IMR-90 (cell line): ENCODE data around the gene NFIA. TPM values are rescaled to one million over a fixed set of nuclear protein-coding genes. Genes with fewer than 3 reads are reported as not detected.

Source experiments
- ATAC-seq: fragments of 200-7000 bp; cut with Tn5 transposase; 2 replicates; pipeline ENCODE4 v1.9.1; 2020; ENCODE audit warnings: low read depth, mild to moderate bottlenecking, moderate library complexity
- BruUV-seq: library from RNA; stranded (reverse); fragments of 400-500 nt; replicated peaks from 2 replicates; lab custom pipeline; 2021; lab: Mats Ljungman, UMichigan
- CTCF ChIA-PET: fragments of 300-600 bp; formaldehyde crosslinking; extraction: SDS; loops from one replicate; lab custom pipeline; 2021; ENCODE audit warnings: antibody characterized with exemption; lab: Yijun Ruan, JAX
- POLR2A ChIA-PET: fragments of 300-600 bp; sonication (Branson Sonifier 250); formaldehyde crosslinking; loops from one replicate; lab custom pipeline; 2022; ENCODE audit warnings: antibody characterized with exemption; ENCODE audit not compliant: unreplicated experiment; lab: Charles Lee
- DNase-seq: peaks from one replicate; pipeline ENCODE4 v3.0.0; 2013
- H2AFZ ChIP-seq: replicated peaks from 2 replicates; pipeline ENCODE3; 2013; ENCODE audit warnings: low read length, mild to moderate bottlenecking; ENCODE audit not compliant: poor library complexity
- H2AK5ac ChIP-seq: 2 replicates; pipeline ENCODE4 v1.6.1; 2013; ENCODE audit warnings: low read depth, low read length, inconsistent platforms
- H2AK9ac ChIP-seq: replicated peaks from 2 replicates; pipeline ENCODE3; 2013; ENCODE audit warnings: mild to moderate bottlenecking, low read depth, low read length, moderate library complexity; ENCODE audit not compliant: poor library complexity
- H2BK120ac ChIP-seq: 2 replicates; pipeline ENCODE4 v1.6.1; 2013; ENCODE audit warnings: low read depth, low read length, inconsistent platforms
- H2BK15ac ChIP-seq: 3 replicates; pipeline ENCODE4 v1.6.1; 2013; ENCODE audit warnings: low read depth, low read length, inconsistent platforms
- H2BK20ac ChIP-seq: 2 replicates; pipeline ENCODE4 v1.6.1; 2013; ENCODE audit warnings: low read depth, mild to moderate bottlenecking, inconsistent platforms, low read length, moderate library complexity
- H2BK5ac ChIP-seq: 2 replicates; pipeline ENCODE4 v1.6.1; 2013; ENCODE audit warnings: mild to moderate bottlenecking, low read depth, low read length, inconsistent platforms; ENCODE audit not compliant: poor library complexity, severe bottlenecking
- H3K14ac ChIP-seq: replicated peaks from 2 replicates; pipeline ENCODE4 v1.6.1; 2013; ENCODE audit warnings: low read depth, low read length, inconsistent platforms
- H3K18ac ChIP-seq: 2 replicates; pipeline ENCODE4 v1.6.1; 2013; ENCODE audit warnings: low read depth, low read length, control low read depth
- H3K23ac ChIP-seq: 2 replicates; pipeline ENCODE4 v1.6.1; 2013; ENCODE audit warnings: low read depth, low read length, inconsistent platforms
- H3K27ac ChIP-seq: 2 replicates; pipeline ENCODE4 v1.5.1; 2013; ENCODE audit warnings: mild to moderate bottlenecking, control low read depth, low read length; ENCODE audit not compliant: insufficient read depth
- H3K27me3 ChIP-seq: 2 replicates; pipeline ENCODE4 v1.6.1; 2013; ENCODE audit warnings: low read length; ENCODE audit not compliant: control insufficient read depth, insufficient read depth
- H3K36me3 ChIP-seq: 2 replicates; pipeline ENCODE4 v1.6.1; 2013; ENCODE audit warnings: low read length, mixed read lengths; ENCODE audit not compliant: control insufficient read depth, insufficient read depth
- H3K4ac ChIP-seq: 2 replicates; pipeline ENCODE4 v1.6.1; 2013; ENCODE audit warnings: low read depth, low read length, inconsistent platforms
- H3K4me1 ChIP-seq: 2 replicates; pipeline ENCODE4 v1.6.1; 2013; ENCODE audit warnings: low read length, mixed read lengths; ENCODE audit not compliant: control insufficient read depth, insufficient read depth
- H3K4me2 ChIP-seq: 2 replicates; pipeline ENCODE4 v1.6.1; 2013; ENCODE audit warnings: low read depth, mild to moderate bottlenecking, control low read depth, low read length, moderate library complexity
- H3K4me3 ChIP-seq: 2 replicates; pipeline ENCODE4 v1.5.1; 2013; ENCODE audit warnings: low read depth, mild to moderate bottlenecking, control low read depth, low read length, moderate library complexity; ENCODE audit not compliant: insufficient read depth
- H3K56ac ChIP-seq: 2 replicates; pipeline ENCODE4 v1.6.1; 2013; ENCODE audit warnings: low read length, inconsistent platforms; ENCODE audit not compliant: insufficient read depth; ENCODE audit errors: extremely low read depth
- H3K79me1 ChIP-seq, 2 experiments: 2 replicates each; pipeline ENCODE4 v1.6.1; 2013; ENCODE audit warnings: low read length in 2 of 2, inconsistent platforms in 1 of 2, low read depth in 1 of 2
- H3K9ac ChIP-seq: 2 replicates; pipeline ENCODE4 v1.6.1; 2013; ENCODE audit warnings: low read depth, low read length, control low read depth
- H3K9me1 ChIP-seq: 2 replicates; pipeline ENCODE4 v1.6.1; 2013; ENCODE audit warnings: low read length, inconsistent platforms; ENCODE audit not compliant: insufficient read depth
- H3K9me3 ChIP-seq: 2 replicates; pipeline ENCODE4 v1.6.1; 2013; ENCODE audit warnings: low read length; ENCODE audit not compliant: control insufficient read depth, insufficient read depth
- H4K20me1 ChIP-seq: 2 replicates; pipeline ENCODE4 v1.6.1; 2013; ENCODE audit warnings: low read length, inconsistent platforms; ENCODE audit not compliant: insufficient read depth
- H4K5ac ChIP-seq: 2 replicates; pipeline ENCODE4 v1.6.1; 2013; ENCODE audit warnings: mild to moderate bottlenecking, low read depth, low read length, control low read depth
- H4K8ac ChIP-seq, 2 experiments: 2 replicates each; pipeline ENCODE4 v1.6.1; 2013; ENCODE audit warnings: low read depth in 2 of 2, low read length in 2 of 2, control low read depth in 1 of 2, inconsistent platforms in 1 of 2
- H4K91ac ChIP-seq: 2 replicates; pipeline ENCODE4 v1.6.1; 2013; ENCODE audit warnings: low read depth, low read length, inconsistent platforms; ENCODE audit not compliant: insufficient read depth
- BHLHE40 ChIP-seq: fragments of 150-350 bp; IDR thresholded peaks from 2 replicates; pipeline ENCODE4 v1.6.1; 2016; ENCODE audit warnings: mild to moderate bottlenecking, low read depth, low read length
- CEBPB ChIP-seq: IDR thresholded peaks from 2 replicates; pipeline ENCODE4 v1.6.1; 2012; ENCODE audit warnings: low read depth, low read length, improper control_type of control experiment
- FOS ChIP-seq: fragments of 150-350 bp; IDR thresholded peaks from 2 replicates; pipeline ENCODE4 v1.6.1; 2016; ENCODE audit warnings: low read depth, low read length
- MAZ ChIP-seq: IDR thresholded peaks from 2 replicates; pipeline ENCODE4 v1.6.1; 2012; ENCODE audit warnings: low read depth, mild to moderate bottlenecking, low read length, improper control_type of control experiment, moderate library complexity, borderline replicate concordance
- NFE2L2 ChIP-seq: fragments of 150-350 bp; IDR thresholded peaks from 2 replicates; pipeline ENCODE4 v1.6.1; 2016; ENCODE audit warnings: low read depth, mild to moderate bottlenecking, low read length
- SMC3 ChIP-seq: fragments of 150-350 bp; IDR thresholded peaks from 2 replicates; pipeline ENCODE4 v1.6.1; 2016; ENCODE audit warnings: low read depth, mild to moderate bottlenecking, antibody characterized with exemption, low read length, moderate library complexity
- WGBS, 2 experiments: methylation state at CpG; one replicate each; pipeline versions ENCODE4 v1.1.5 to v1.1.7; 2013; ENCODE audit warnings: missing lambda C conversion rate in 2 of 2; ENCODE audit not compliant: insufficient read length in 1 of 2; ENCODE audit errors: extremely low coverage in 2 of 2; 5-methylcytosine and 5-hydroxymethylcytosine counted together
- dilution Hi-C: fragments of 300-500 bp; cut with HindIII; formaldehyde crosslinking; loops from one replicate; pipeline ENCODE4 v1.14.3; 2018; ENCODE audit warnings: low sequenced_read_pairs; ENCODE audit not compliant: unreplicated experiment
- in situ Hi-C: fragments of 300-500 bp; cut with MboI; formaldehyde crosslinking; loops from 3 replicates; pipeline ENCODE4 v1.14.3; 2019; ENCODE audit warnings: low sequenced_read_pairs, inconsistent platforms, mixed read lengths
- intact Hi-C: fragments of 100-400 bp; cut with micrococcal nuclease; formaldehyde crosslinking; loops from 2 replicates; pipeline ENCODE4 v1.10.0; 2022
- polyA plus RNA-seq, 3 experiments: library from polyadenylated mRNA; depleted of rRNA; stranded (reverse); fragments of >200 nt; gene quantifications; 2 replicates each; pipeline ENCODE4 v1.2.3, GENCODE V29; 2012; ENCODE audit warnings: low replicate concordance in 1 of 3
- total RNA-seq: library from RNA; depleted of rRNA; stranded (reverse); fragments of >200 nt; gene quantifications from 2 replicates; pipeline ENCODE4 v1.2.3, GENCODE V29; 2012

NFIA gene
- total and polyA plus RNA-seq, 2 of the 4 experiments (the other 2 are of a cell fraction): 1.6 to 2.2 TPM

DNA sequence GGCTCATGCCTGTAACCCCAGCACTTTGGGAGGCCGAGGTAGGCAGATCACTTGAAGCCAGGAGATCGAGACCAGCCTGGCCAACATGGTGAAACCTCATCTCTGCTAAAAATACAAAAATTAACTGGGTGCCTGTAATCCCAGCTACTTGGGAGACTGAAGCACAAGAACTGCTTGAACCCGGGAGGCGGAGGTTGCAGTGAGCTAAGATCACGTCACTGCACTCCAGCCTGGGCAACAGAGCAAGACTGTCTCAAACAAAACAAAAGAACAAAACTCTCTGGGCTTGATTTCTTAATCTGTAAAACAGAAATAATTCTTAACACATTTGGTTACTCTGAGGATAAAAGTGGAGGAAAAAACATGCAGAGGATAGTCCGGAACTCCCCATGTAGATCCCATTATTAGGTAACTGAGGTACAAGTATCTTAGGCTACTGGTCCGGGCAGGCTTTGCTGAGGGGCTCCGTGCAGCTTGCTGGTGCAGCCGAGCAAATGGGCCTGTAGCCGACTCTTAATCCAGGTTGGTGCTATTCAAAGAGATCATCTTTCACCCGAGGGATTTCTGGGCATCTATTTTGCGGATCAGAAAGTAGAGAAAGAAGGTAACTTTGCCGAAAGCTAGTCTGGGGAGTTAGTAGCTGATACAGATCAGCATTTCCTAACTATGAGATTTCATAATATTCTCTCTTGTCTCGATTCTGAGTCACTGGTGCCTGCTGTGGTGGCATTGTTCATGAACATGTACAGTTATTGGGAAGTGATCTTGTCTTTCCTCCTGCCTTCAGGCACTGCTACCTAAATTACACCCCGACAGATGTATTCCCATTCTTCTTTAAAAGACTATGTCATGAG lies 56.8 kb downstream of the NFIA start:
- 0 out of 2 replicates have a peak, but pooled peaks have one; percentile 37 for ATAC-seq
- no peak overlapping the region for H3K9ac ChIP-seq

More for the DNA sequence above, 56.8 kb downstream of the NFIA start:
- Histone ChIP-seq H3K23ac (no peak overlapping the region), H3K9me1 (no peaks in the 10 kb centered on the region), H4K91ac (no peak overlapping the region), H3K79me1 (no peaks in the 10 kb centered on the region), H4K20me1 (no peaks in the 10 kb centered on the region; the same call in 1 of the 2 replicates), H2AFZ (no peak overlapping the region), H3K14ac (no peak overlapping the region), H3K4me2 (no peak overlapping the region), H2BK5ac (no peak overlapping the region), H3K27ac (no peak overlapping the region), H3K56ac (no peak overlapping the region), H3K36me3 (no peaks in the 10 kb centered on the region), H3K18ac (no peak overlapping the region), H2BK20ac (no peak overlapping the region), H3K27me3 (no peaks in the 10 kb centered on the region), H3K4me1 (peaks cover 3% of the 10 kb centered on the region; the same call in 1 of the 2 replicates), H2BK120ac (no peak overlapping the region), H3K9me3 (no peaks in the 10 kb centered on the region), H4K8ac (no peak overlapping the region), H2BK15ac (no peak overlapping the region), H2AK9ac (no peak overlapping the region), H3K4ac (no peak overlapping the region), H3K4me3 (no peak overlapping the region), H4K5ac (no peak overlapping the region), H2AK5ac (no peak overlapping the region)
- peak; percentile 20 for DNase-seq
- WGBS, 2 experiments: no CpG with 5 or more reads among the region's 15 CpGs
- POLR2A ChIA-PET: no interaction called here
- TF ChIP-seq CEBPB (no peak), SMC3 (no peak), NFE2L2 (no peak), MAZ (no peak), FOS (no peak), BHLHE40 (no peak)
- intact Hi-C loops: no loop called here
- no TSS peak for BruUV-seq
- CTCF ChIA-PET: no interaction called here
- in situ Hi-C loops: no loop called here
- dilution Hi-C loops: no loop called here
